Measurements from ENCODE around the gene MUC3A.

GRCh38 chr7:100946766-100947365 is 2.5 kb upstream of the MUC3A start:
- no peak for TF ChIP-seq CTCF (conservative IDR thresholded peaks at IDR 0.05; ENCODE audit: low read depth, low read length)
- TF ChIP-seq EZH2 (IDR thresholded peaks at IDR 0.05; ENCODE audit: borderline replicate concordance, low read depth, low read length, poor library complexity, severe bottlenecking): no peak
